Activated naive CD8-positive, alpha-beta T cell treated with anti-CD3 and anti-CD28 coated beads, Interleukin-2, amount 50 U/mL, for 16 hours (primary cell): ENCODE results near the gene SMAD2.
"Not testable (repeated sequence)": the region's sequence is repeated elsewhere in the genome, so short reads cannot be mapped to it uniquely, and the experiment has no call there.

Source experiments
- DNase-seq: peaks from one replicate; pipeline ENCODE4 v3.0.0-alpha.2; 2020; ENCODE audit warnings: low read depth, low spot score

SMAD2 gene

GRCh38 chr18:47844828-47845498 lies 85.5 kb downstream of the SMAD2 start:
- DNase-seq: no peak

- DNase-seq: no peak
Observed at GRCh38 chr18:47842836-47843235, 87.6 kb downstream of the SMAD2 start.

GRCh38 chr18:47838396-47838795 lies 92.1 kb downstream of the SMAD2 start:
- DNase-seq: no peak

- no peak for DNase-seq
Observed at GRCh38 chr18:47832348-47832747, 98.1 kb downstream of the SMAD2 start.

- DNase-seq: no peak
Observed at GRCh38 chr18:47831351-47831750, 99.1 kb downstream of the SMAD2 start.

GRCh38 chr18:47830772-47831171 lies 99.7 kb downstream of the SMAD2 start:
- DNase-seq: no peak

GRCh38 chr18:47829831-47830230 lies 100.6 kb downstream of the SMAD2 start:
- DNase-seq: no peak

- DNase-seq: not testable (repeated sequence)
Observed at GRCh38 chr18:47828031-47828430, 102.4 kb downstream of the SMAD2 start.

GRCh38 chr18:47826157-47827074 lies 104.0 kb downstream of the SMAD2 start:
- no peak for DNase-seq

- DNase-seq: no peak
Observed at GRCh38 chr18:47821314-47821713, 109.1 kb downstream of the SMAD2 start.

- no peak for DNase-seq
Observed at GRCh38 chr18:47817795-47818077, 112.7 kb downstream of the SMAD2 start.

GRCh38 chr18:47817017-47817794 lies 113.3 kb downstream of the SMAD2 start:
- no peak for DNase-seq

- DNase-seq: no peak
Observed at GRCh38 chr18:47815486-47816270, 114.8 kb downstream of the SMAD2 start.

GRCh38 chr18:47809420-47809819 lies 121.0 kb downstream of the SMAD2 start:
- no peak for DNase-seq

GRCh38 chr18:47802802-47803201 lies 127.7 kb downstream of the SMAD2 start:
- no peak for DNase-seq

- no peak for DNase-seq
Observed at GRCh38 chr18:47801817-47802216, 128.6 kb downstream of the SMAD2 start.

- DNase-seq: no peak
Observed at GRCh38 chr18:47800756-47801155, 129.7 kb downstream of the SMAD2 start.

GRCh38 chr18:47800248-47800647 lies 130.2 kb downstream of the SMAD2 start:
- no peak for DNase-seq

GRCh38 chr18:47799376-47799775 lies 131.1 kb downstream of the SMAD2 start:
- no peak for DNase-seq

GRCh38 chr18:47798366-47798765 lies 132.1 kb downstream of the SMAD2 start:
- DNase-seq: no peak

- no peak for DNase-seq
Observed at GRCh38 chr18:47797126-47797525, 133.3 kb downstream of the SMAD2 start.

- DNase-seq: no peak
Observed at GRCh38 chr18:47795434-47795814, 135.0 kb downstream of the SMAD2 start.
